ENCODE data around the gene AMIGO1.

Gene AMIGO1

DNA sequence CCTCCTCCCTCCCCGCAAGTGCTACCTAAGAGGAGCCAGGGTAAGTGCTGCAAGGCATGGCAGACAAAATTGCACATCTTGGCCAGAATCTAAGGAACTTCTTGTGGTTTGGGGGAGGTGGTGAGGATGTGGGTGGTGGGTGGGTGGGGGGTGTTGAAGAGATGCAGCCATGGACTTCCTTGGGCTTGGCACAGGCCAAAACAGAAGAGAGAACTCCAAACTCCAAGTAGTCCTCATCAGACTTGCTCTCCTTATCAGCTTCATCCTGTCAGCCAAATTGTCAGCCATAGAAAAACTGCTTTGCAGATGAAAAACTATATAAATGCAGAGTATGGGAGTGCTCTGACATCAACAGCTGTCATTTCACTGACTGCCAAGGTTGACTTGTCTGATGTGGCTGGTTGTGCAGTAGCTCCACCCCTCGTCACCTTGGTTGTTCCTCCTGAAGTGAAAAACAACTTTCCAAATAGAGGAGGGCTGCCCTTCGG lies 7.1 kb downstream of the AMIGO1 start:
- DNase-seq (ENCODE audit: low spot score), result peak; percentile 9

DNA sequence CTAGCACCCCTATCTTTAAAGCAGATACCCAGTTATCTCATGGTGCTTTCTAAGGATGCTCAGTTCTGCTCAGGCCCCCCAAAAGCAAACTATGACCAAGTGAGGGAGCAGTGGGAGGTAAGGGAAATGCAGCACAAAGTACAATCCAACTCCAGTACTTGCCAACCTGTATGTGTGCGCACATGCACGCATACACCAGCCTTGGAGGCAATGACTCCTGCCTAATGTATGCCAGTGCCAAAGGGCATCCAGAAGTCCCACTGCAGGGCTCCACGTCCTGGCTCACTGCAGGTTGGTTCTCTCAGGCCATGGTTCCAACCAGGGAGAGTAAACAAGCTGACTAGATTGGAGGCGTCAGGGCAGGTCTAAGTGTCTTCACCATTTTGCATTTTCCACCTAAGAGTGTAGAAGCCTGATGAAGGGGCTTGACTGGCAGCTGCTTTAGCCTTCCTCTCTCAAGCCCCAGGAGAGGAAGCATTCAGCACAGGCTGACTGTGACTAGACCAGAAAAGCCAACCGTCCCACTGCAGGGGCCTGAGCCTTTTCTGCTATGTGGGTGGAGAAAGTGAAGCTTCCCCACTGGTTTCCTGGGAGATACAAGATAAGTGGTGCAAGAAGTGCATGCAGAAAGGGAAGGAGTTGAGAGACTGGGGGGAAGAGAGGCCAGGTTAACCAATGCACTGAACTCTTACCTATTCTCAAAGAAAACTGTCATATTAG lies 7.7 kb downstream of the AMIGO1 start:
- no peak for DNase-seq (ENCODE audit: low spot score)

DNA sequence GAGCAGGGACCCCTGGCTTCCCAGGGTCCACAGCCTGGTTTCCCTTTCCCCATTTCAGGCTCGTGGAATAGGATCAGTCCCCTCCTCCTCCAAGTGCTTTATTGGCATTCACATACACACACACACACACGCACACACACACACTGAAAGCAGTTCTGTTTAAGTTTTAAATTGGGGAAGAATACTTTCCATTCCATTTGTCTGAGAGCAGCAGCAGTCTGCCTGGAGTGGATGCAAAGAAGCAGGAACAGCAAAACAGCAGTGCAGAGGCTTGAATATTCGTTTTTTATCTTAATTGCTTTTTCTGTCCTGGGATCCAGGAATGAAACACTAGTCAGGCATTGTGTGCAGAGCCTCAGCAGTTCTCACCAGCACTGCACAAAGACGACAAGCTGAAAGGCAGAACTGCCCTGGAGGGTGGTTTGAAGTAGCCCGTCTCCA lies 8.6 kb downstream of the AMIGO1 start:
- no peak for DNase-seq (ENCODE audit: low spot score)

DNA sequence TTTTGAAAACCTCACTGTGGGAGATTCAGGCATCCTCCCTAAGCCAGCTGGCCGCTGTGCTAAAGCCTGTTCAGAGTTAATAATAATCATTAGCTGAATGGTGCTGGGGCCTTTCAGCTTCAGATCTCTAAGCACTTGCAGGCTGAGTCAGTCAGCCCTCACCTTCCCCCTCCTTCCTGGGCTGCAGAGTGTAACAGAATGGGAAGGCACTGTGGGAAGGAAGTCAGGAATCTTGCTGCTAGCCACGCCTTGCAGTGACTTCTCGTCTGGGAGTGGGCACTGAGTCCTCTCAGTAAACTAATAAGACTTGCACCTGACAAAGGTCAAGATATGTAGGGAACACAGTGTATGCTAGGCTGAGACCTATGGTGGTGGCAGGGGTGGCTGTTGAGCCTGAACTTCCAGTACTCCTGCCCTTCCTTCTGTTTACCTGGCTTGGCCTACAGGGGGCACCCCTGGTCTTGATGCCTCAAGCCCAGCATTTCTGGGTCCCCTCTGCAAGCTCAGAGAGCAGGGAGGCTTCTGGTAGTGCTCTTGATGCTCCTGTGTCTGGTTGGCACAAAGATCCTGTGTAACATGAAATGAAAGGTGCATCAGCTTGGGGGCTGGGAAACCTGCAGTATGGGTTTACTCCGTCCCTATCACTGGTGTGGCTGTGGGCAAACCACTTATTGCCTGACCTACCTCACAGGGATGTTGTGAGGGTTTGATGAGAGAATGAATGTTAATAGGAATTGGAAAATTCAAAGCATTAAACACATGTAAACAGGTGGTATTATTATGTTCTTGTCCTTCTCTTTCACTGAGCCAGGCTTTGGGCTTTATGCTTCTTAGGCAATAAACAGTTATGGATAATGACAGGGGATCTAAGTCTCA lies 9.6 kb downstream of the AMIGO1 start:
- DNase-seq (ENCODE audit: low spot score), result peak; percentile 34

DNA sequence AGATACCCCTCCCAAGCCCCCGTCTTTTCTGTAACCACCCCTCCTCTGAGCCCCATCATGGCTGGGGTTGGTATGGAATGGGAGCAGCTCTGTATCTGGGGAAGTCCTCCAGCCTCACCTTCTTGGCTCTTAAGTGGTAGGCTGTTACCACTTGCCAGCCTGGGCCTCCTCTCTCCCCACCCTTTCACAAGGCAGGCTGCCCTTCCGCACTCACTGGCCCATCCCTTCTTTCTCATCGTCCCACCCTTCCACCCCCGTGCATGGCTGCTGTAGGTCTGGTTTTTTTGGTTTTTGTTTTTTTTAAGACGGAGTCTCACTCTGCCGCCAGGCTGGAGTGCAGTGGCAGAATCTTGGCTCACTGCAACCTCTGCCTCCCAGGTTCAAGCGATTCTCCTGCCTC lies 10.4 kb downstream of the AMIGO1 start:
- DNase-seq (ENCODE audit: low spot score), result no peak

DNA sequence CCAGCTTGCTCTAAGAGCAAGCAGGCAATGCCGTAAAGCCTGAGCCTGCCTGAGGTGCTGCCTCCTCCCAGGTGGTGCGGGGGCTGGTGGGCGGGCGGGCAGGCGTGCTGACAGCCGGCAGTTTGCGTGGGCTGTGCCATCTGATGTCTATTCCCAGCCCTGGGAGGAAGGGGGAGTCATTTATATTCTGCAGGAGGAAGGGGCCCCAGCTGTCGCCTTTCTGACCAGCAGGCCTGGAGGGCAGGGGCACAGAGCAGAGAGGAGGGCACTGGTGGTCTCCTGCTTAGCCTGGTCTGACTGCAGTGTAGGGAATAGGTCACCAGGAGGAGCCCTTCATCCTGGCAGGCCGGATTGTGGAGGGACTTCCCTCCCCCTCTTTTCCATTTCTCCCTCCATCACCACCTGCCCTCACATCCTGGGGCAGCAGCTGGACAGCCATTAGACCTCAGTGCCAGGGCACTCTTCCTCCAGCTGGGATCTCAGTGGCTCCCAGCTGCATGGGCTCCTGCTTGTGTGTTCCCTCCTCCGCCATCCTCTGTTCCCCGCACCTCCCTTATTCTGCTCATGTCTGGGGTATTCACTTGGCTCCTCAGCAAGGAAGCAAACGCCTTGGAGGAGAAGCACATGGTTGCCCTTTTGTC lies 11.2 kb downstream of the AMIGO1 start:
- DNase-seq (ENCODE audit: low spot score), result no peak

DNA sequence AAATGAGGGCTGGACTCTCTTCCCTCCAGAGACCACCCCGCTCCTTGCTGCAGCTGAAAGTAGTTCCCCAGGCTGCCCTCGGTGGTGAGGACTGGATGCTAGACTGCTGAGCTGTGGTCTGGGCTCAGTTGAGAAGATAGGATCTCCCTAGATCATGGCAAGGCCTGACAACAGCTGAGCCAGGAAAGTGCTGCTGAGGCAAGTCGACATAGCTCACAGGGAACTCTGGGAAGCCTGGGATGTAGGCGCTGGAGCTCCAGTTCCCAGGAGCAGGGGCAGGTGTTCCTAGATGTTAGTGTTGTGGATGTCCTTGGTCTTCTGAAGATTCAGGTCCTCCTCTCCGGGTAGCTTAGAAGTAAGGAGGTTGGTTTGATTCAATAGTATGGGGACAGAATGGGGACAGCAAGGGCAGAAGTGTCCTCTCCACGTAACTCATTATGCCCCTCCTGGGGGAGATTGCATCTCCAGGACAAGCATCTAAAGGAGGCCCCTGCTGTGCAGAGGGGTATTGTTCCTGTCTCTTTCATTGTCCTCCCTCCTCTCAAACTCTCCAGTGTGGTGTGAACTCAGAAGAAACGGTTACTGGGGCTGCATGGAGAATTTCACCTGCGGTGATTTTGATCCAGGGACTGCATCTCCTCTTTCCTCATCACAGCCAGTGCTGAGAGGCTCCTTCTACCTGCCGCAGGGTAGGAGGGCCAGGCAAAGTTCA lies 11.9 kb downstream of the AMIGO1 start:
- no peak for DNase-seq (ENCODE audit: low spot score)

DNA sequence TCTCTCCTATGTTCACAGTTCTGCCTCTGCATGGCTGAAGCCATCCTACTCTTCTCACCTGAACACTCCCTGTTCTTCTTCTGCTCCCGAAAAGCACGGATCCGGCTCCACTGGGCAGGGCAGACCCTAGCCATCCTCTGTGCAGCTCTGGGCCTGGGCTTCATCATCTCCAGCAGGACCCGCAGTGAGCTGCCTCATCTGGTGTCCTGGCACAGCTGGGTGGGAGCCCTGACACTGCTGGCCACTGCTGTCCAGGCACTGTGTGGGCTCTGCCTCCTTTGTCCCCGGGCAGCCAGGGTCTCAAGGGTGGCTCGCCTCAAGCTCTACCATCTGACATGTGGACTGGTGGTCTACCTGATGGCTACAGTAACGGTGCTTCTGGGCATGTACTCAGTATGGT lies 13.8 kb downstream of the AMIGO1 start:
- DNase-seq (ENCODE audit: low spot score), result no peak

DNA sequence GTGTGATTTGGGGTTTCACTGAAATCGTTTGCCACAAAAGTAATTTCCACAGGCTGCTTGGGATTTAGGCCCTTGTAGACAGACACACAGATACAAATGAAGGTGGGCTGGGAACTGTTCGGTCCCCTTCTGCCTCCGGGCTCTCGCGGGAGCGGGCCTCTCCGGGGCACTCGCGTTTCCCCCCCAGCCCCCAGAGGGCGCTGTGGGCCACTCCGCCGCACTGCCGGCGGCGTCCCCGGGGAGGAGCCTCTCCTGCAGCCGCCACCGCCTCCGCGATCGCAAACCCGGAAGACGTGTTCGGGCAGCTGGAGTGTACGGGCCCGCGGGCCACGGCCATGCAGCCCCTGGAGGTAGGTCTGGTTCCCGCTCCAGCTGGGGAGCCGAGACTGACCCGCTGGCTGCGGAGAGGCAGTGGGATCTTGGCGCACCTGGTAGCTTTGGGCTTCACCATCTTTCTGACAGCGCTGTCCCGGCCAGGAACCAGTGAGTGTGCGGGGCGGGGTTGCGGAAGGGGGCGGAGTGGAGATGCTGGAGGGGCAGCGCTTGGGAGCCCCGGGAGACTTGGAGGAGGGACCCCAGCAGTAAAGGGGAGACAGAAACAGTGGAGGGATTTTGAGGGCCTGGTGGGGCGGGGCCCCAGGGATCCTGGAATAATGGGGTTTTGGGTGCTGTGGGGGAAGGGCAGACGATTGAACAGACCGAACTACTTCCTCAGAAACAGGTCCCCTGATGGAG lies 15.6 kb downstream of the AMIGO1 start, which contains the start of gene CYB561D1:
Gene CYB561D1 (plus strand): TSS at position 290 of the 735 bp plus-strand sequence. CDS start 46 bp downstream, at position 336.
- peak; percentile 89 for DNase-seq (ENCODE audit: low spot score)

DNA sequence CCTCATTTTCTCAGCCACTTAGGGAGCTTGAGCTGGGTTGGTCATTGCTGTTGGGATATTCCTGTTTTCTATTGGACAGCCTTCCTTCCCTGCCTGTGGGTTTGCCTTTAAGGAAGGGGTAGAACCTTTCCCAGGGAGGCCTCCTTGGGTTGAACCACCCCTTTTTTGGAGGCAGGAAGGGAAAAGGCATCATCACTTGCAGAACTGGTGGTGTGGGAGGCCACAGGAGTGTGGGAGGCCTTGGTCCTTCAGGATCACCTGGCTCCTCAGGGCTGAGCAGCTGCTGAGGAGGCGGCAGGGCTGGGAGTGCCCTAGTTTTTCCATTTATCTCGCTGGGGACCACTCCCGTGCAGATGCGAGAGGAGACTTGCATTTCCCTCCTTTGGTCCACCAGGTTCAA lies 16.3 kb downstream of the AMIGO1 start:
- no peak for DNase-seq (ENCODE audit: low spot score)

DNA sequence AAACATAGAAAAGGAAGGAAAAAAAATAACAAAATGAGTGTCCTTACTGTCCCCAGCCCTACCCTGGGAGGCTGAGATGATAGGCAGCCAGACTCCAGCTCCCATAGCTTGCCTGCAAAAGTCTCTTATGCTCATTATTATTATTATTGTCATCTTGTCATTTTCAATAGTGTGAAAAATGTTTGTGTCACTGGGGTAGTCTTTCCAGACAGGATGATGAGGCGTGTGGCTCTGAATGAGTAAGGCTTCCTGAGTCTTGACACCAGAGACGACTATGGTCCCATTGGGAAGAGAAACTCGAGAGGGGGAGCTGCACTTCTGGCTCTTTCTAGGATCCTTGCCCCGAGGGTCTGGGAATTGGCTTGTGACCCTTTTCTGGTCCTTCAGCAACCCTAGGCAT lies 16.7 kb downstream of the AMIGO1 start:
- DNase-seq (ENCODE audit: low spot score), result no peak

DNA sequence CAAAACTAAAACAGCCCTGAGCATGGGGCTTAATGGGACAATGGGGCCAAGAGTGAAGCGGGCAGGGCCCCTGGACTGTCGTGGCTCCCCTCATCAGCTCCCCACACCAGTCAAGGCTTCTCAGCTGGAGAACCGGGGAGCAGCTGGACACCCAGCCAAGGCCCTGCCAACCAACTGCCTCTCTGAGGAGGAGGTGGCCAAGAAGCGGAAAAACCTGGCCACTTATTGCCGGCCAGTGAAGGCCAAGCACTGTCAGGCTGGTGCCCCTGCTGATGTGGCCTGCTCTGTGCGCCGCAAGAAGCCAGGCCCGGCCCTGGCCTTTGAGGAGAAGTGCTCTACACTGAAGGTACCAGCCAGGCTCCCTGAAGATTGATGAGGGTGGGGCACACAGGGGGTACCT lies 18.2 kb downstream of the AMIGO1 start:
- DNase-seq (ENCODE audit: low spot score), result no peak

DNA sequence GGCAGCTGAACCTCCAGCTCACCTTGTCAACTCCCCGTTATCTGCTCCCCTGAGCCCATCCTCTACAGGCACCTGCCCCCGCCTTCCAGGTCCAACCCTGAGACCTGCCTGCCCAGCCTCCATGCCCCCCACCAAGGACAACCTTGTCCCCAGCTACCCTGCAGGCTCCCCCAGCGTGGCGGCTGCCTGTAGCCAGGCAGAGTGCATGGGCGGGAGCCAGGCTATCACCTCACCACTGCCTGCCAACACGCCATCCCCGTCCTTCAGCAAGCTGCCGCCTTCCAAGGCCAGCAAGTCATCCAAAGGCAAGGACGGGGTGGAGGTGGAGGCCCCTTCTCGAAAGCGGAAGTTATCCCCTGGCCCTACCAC lies 18.6 kb downstream of the AMIGO1 start:
- DNase-seq (ENCODE audit: low spot score), result no peak

DNA sequence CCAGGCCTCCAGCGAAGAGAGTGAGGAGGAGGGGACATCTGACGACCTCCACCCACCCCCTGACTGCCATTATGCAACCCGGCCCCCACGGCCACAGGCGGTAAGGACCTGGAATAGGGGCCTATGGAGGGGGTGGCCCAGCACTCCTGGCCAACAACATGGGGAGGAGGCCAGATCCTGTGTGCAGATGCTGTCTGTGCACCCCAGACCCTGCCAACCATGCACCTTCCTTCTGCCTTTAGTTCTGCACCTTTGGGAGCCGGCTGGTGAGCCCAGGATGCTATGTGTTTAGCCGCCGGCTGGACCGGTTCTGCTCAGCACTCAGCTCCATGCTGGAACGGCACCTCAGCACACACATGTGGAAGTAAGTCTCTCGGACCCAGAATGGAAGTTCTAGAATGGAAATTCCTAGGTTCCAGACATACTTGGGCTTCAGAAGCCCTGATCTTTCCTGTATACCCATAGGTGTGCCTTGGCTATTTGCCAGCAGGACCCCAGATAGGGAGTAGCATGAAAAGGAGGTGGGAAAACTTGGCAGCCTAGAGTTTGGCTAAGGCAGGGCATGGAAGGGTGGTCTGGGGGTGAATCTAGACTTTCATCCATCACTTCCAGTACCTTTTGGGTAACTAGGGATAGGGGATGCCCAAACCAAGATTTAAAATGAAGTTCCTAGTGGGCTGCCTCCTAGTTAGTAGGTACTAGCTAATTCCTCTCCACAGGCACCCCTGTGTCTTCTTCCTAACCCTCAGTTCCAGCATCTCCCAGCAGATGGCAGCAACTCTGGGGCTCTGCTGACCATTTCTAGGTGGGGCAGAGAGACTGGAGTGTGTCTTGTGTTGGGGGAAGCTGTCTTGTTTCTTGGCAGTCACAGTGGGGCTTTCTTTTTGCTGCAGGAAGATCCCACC lies 19.2 kb downstream of the AMIGO1 start:
- DNase-seq (ENCODE audit: low spot score), result peak; percentile 68

DNA sequence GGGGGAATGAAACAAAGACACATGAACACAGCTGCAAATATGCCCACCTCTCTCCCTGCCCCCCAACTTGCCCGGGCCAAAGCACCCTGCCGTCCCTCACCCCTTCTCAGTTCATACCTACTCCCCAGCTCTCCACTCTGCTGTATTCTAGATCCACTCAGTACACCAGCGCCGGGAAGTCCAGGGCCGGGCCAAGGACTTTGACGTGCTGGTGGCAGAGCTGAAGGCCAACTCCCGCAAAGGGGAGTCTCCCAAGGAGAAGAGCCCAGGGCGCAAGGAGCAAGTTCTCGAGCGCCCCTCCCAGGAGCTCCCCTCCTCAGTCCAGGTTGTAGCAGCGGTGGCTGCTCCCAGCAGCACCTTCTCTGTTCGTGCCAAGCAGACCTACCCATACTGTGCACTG lies 20.8 kb downstream of the AMIGO1 start:
- DNase-seq (ENCODE audit: low spot score), result no peak

DNA sequence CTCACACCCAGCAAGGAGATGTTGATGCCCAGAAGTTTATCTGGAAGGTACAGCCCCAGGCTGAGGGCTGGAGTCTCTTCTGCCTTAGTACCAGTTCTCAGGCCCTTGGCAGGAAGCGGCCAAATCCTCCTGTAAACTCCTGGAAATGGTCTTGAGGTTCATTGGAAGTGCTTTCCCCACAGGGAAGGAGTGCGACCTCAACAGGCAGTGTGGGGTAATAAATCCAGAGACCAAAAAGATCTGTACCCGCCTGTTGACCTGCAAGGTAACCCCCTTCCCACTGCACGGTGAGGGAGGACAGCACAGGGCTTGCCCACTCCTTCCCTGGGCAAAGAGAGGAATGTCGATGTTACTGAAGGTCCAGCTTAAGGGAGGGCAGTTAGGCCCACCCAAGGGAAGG lies 21.3 kb downstream of the AMIGO1 start:
- no peak for DNase-seq (ENCODE audit: low spot score)

DNA sequence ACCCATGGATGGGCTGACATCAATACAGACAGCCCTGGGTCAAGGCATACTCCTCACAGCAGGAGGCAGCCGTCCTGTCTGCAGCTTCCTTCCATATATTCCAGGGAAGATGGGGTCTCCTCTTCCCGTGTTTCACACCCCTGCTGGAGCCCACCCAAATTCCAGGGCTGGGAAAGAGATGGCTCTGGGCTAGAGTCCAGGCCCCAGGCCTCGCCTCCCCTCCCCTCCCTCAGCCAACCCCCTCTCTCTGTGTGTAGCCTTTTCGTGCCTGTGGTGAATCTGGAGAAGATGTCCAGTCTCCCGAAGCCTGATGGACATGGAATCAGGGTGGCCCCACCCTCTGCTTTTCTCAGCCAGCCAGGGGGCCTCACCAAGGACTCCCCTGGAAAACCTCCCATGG lies 22.3 kb downstream of the AMIGO1 start:
- no peak for DNase-seq (ENCODE audit: low spot score)

DNA sequence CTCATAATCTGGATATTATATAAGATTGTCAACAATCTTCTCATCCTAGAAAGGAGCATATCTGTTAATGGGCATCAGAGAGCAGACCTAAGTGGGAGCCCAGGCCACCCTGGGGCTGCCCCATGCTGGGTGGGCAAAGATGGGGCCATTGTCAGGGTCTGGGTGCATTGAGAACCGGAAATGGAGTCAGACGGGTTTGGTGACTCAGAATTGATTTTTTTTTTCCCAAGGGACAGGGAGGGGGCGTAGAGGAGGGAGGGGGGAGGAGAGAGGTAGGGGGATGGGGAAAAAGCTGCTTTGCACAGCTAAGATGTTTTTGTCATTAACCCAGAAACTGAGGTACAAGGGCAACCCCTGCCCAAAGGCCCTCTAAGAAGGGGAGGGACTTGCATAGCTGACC lies 24.5 kb downstream of the AMIGO1 start:
- no peak for DNase-seq (ENCODE audit: low spot score)

DNA sequence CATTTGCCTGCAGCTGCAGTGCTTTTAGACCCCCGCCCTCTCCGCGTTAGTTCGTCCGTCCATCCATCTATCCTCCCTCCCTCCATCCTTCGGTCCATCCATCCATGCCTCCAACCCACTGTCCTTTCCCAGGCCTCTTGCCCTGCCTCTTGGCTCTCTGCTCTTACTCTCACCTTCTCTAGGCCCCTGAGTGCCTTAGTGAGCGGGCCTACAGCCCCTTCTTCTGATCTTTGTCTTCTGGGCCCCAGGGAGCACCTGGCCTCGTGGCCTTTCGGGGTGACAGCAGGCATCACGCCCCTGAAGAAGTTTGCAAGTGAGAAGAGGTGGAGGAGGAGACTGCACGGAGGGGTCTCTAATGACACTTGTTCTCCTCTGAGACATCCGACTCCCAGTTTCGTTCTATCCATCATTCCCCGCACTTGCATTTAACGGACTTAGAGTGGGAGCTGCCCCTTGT lies 25.0 kb downstream of the AMIGO1 start:
- no peak for DNase-seq (ENCODE audit: low spot score)

Measured in activated CD4-positive, alpha-beta T cell treated with anti-CD3 and anti-CD28 coated beads, Interleukin-2, Interleukin-4, amounts not matched to agents 100 ng/mL and 50 ng/mL, durations not matched to agents 16 hours and 8 hours (primary cell).